Keratinocyte (primary cell): ENCODE results near the gene TNFRSF6B. TPM values are rescaled to one million over a fixed set of nuclear protein-coding genes. Genes with fewer than 3 reads are reported as not detected.

Experiments
- DNase-seq: peaks from one replicate; pipeline ENCODE4 v3.0.0-alpha.2; 2011; ENCODE audit warnings: low read depth, missing footprints, low spot score
- FAIRE-seq: peaks from 2 replicates; lab custom pipeline; 2011; peaks lifted over from hg19 to GRCh38; lab: Jason Lieb, UNC
- H2AFZ ChIP-seq: 2 replicates; pipeline ENCODE4 v1.6.0; 2012; ENCODE audit warnings: low read length, control low read depth, inconsistent platforms; ENCODE audit not compliant: control insufficient read depth
- H3K27ac ChIP-seq: 2 replicates; pipeline ENCODE4 v1.5.1; 2011; ENCODE audit warnings: low read length; ENCODE audit not compliant: control insufficient read depth, insufficient read depth
- H3K27me3 ChIP-seq: 3 replicates; pipeline ENCODE4 v1.6.0; 2011; ENCODE audit warnings: low read length; ENCODE audit not compliant: control insufficient read depth, insufficient read depth; ENCODE audit errors: extremely low read depth
- H3K36me3 ChIP-seq, 2 experiments: 2 replicates in 1 of 2; 3 replicates in 1 of 2; pipeline ENCODE4 v1.5.1; 2011; ENCODE audit warnings: low read length in 2 of 2, mild to moderate bottlenecking in 1 of 2; ENCODE audit not compliant: control insufficient read depth in 2 of 2, insufficient read depth in 2 of 2; ENCODE audit errors: extremely low read depth in 1 of 2
- H3K4me1 ChIP-seq: 3 replicates; pipeline ENCODE4 v1.5.1; 2011; ENCODE audit warnings: low read length; ENCODE audit not compliant: control insufficient read depth, insufficient read depth; ENCODE audit errors: extremely low read depth
- H3K4me2 ChIP-seq: 3 replicates; pipeline ENCODE4 v1.6.0; 2011; ENCODE audit warnings: low read depth, low read length; ENCODE audit not compliant: control insufficient read depth, insufficient read depth; ENCODE audit errors: extremely low read depth
- H3K4me3 ChIP-seq, 3 experiments: fragments of 200-600 bp in 1 of 3; sonication (generic) in 1 of 3; 2 replicates in 2 of 3; 3 replicates in 1 of 3; pipeline ENCODE4 v1.5.1; 2011 to 2016; ENCODE audit warnings: low read length in 3 of 3, mild to moderate bottlenecking in 3 of 3, control low read depth in 2 of 3, inconsistent platforms in 1 of 3, low read depth in 1 of 3, mixed read lengths in 1 of 3, mixed run types in 1 of 3, moderate library complexity in 1 of 3; ENCODE audit not compliant: control insufficient read depth in 2 of 3, insufficient read depth in 2 of 3; ENCODE audit errors: extremely low read depth in 1 of 3
- H3K79me2 ChIP-seq: 2 replicates; pipeline ENCODE4 v1.6.0; 2012; ENCODE audit warnings: low read length; ENCODE audit not compliant: control insufficient read depth, insufficient read depth
- H3K9ac ChIP-seq: 3 replicates; pipeline ENCODE4 v1.6.0; 2011; ENCODE audit warnings: low read length; ENCODE audit not compliant: control insufficient read depth, insufficient read depth; ENCODE audit errors: extremely low read depth
- H3K9me1 ChIP-seq: 3 replicates; pipeline ENCODE4 v1.6.0; 2011; ENCODE audit warnings: low read length; ENCODE audit not compliant: control insufficient read depth, insufficient read depth; ENCODE audit errors: extremely low read depth
- H3K9me3 ChIP-seq: 2 replicates; pipeline ENCODE4 v1.5.1; 2012; ENCODE audit warnings: low read depth, low read length; ENCODE audit not compliant: control insufficient read depth
- H4K20me1 ChIP-seq: 3 replicates; pipeline ENCODE4 v1.6.0; 2011; ENCODE audit warnings: low read length; ENCODE audit not compliant: control insufficient read depth, insufficient read depth; ENCODE audit errors: extremely low read depth
- CTCF ChIP-seq, 3 experiments: IDR thresholded peaks in 1 of 3; conservative IDR thresholded peaks in 1 of 3; optimal IDR thresholded peaks in 1 of 3; 2 replicates in 2 of 3; 3 replicates in 1 of 3; pipeline versions ENCODE3 to v1.5.1; 2011; ENCODE audit warnings: low read length in 3 of 3, mild to moderate bottlenecking in 3 of 3, moderate library complexity in 2 of 3, control low read depth in 1 of 3, inconsistent platforms in 1 of 3; ENCODE audit not compliant: insufficient read depth in 2 of 3; ENCODE audit errors: extremely low read depth in 1 of 3
- EZH2 ChIP-seq: IDR thresholded peaks from one replicate; pipeline ENCODE4 v1.6.1; 2012; ENCODE audit warnings: inconsistent platforms, mild to moderate bottlenecking, low read length, moderate library complexity
- dilution Hi-C: fragments of 300-500 bp; cut with MboI; formaldehyde crosslinking; loops from one replicate; pipeline ENCODE4 v1.7.0; 2020; ENCODE audit warnings: low sequenced_read_pairs; ENCODE audit not compliant: extremely low pct_ligation_motif_present
- polyA plus RNA-seq, 5 experiments: library from polyadenylated mRNA; depleted of rRNA in 3 of 5; stranded (reverse) in 3 of 5; stranded (forward) in 1 of 5; unstranded in 1 of 5; fragments of >200 nt; gene quantifications; 1 replicate in 1 of 5; 2 replicates in 3 of 5; 3 replicates in 1 of 5; pipeline versions ENCODE4 v1.2.1 to v1.2.3, GENCODE V29; 2011 to 2012; ENCODE audit warnings: missing spikeins in 2 of 5, low read depth in 1 of 5, low replicate concordance in 1 of 5

Gene TNFRSF6B
- polyA plus RNA-seq, 1 donor (not counting 4 experiments of a cell fraction or from before 2014, with no cell fraction given) = 51.9 TPM

GRCh38 chr20:63744574-63745423, 48.3 kb downstream of the TNFRSF6B start:
- Histone ChIP-seq H3K36me3 (peaks cover 2 to 7% of the 10 kb centered on the region in 2 experiments), H3K4me1 (peaks cover 12% of the 10 kb centered on the region), H3K27ac (no peak overlapping the region), H2AFZ (no peak overlapping the region), H3K79me2 (no peaks in the 10 kb centered on the region), H3K9me1 (no peaks in the 10 kb centered on the region), H3K9me3 (no peaks in the 10 kb centered on the region), H3K9ac (no peak overlapping the region), H4K20me1 (no peaks in the 10 kb centered on the region), H3K27me3 (no peaks in the 10 kb centered on the region), H3K4me2 (no peak overlapping the region), H3K4me3 (no peak overlapping the region)
- dilution Hi-C loops = no loop called here
- TF ChIP-seq CTCF (optimal IDR thresholded peaks at IDR 0.05 in 1 of 3, IDR thresholded peaks at IDR 0.05 in 1 of 3, conservative IDR thresholded peaks at IDR 0.05 in 1 of 3; ENCODE audit: extremely low read depth in 1 of 3, insufficient read depth in 2 of 3, low read length in 3 of 3) = no peak
- no peak for TF ChIP-seq EZH2
- no peak for FAIRE-seq
- no peak for DNase-seq

- Histone ChIP-seq H3K4me2 (no peak overlapping the region), H3K36me3 (peaks cover 2 to 7% of the 10 kb centered on the region in 2 experiments)
Measured at GRCh38 chr20:63745424-63745805, 49.0 kb downstream of the TNFRSF6B start.

More at GRCh38 chr20:63745424-63745805, 49.0 kb downstream of the TNFRSF6B start:
- Histone ChIP-seq H3K27me3 (no peaks in the 10 kb centered on the region), H3K9ac (no peak overlapping the region), H3K79me2 (no peaks in the 10 kb centered on the region), H3K9me3 (no peaks in the 10 kb centered on the region), H3K4me1 (peaks cover 12% of the 10 kb centered on the region), H3K27ac (no peak overlapping the region), H3K9me1 (no peaks in the 10 kb centered on the region), H4K20me1 (no peaks in the 10 kb centered on the region), H3K4me3 (no peak overlapping the region), H2AFZ (no peak overlapping the region)
- TF ChIP-seq CTCF (optimal IDR thresholded peaks at IDR 0.05 in 1 of 3, IDR thresholded peaks at IDR 0.05 in 1 of 3, conservative IDR thresholded peaks at IDR 0.05 in 1 of 3; ENCODE audit: extremely low read depth in 1 of 3, insufficient read depth in 2 of 3, low read length in 3 of 3) = no peak
- TF ChIP-seq EZH2 = no peak
- dilution Hi-C loops = no loop called here
- FAIRE-seq (no peak), DNase-seq (no peak)
